Body of pancreas (tissue), 4 donors: Measurements from ENCODE around the gene LAMC2.

ENCODE experiments used
- CTCF ChIP-seq, 7 experiments: fragments of 450-650 bp in 4 of 7; fragments of 200-600 bp in 3 of 7; sonication (generic) in 3 of 7; IDR thresholded peaks; one replicate each; pipeline ENCODE4 v1.5.1; 2016 to 2019; ENCODE audit warnings: antibody characterized with exemption in 7 of 7
- POLR2A ChIP-seq, 3 donors: fragments of 450-650 bp; IDR thresholded peaks; one replicate each; pipeline ENCODE4 v1.6.1; 2016; ENCODE audit warnings: antibody characterized with exemption in 3 of 3, mild to moderate bottlenecking in 2 of 3

GRCh38 chr1:183241471-183241870, 55.4 kb downstream of the LAMC2 start:
- no peak for TF ChIP-seq CTCF (IDR thresholded peaks at IDR 0.05)
- TF ChIP-seq POLR2A (IDR thresholded peaks at IDR 0.05): no peak
